Left ventricle myocardium inferior (tissue), 1 donor: ENCODE results near the gene TLR6. TPM values are rescaled to one million over a fixed set of nuclear protein-coding genes. Genes with fewer than 3 reads are reported as not detected.

Experiments
- DNase-seq: peaks from one replicate; pipeline ENCODE4 v3.0.0-alpha.2; 2020
- H3K27ac ChIP-seq: fragments of 200-600 bp; replicated peaks from 2 replicates; pipeline ENCODE4 v1.8.0; 2021
- H3K27me3 ChIP-seq: fragments of 200-600 bp; 2 replicates; pipeline ENCODE4 v1.8.0; 2021; ENCODE audit warnings: low read depth
- H3K36me3 ChIP-seq: fragments of 200-600 bp; 2 replicates; pipeline ENCODE4 v1.8.0; 2021
- H3K4me1 ChIP-seq: fragments of 200-600 bp; 2 replicates; pipeline ENCODE4 v1.8.0; 2021
- H3K4me3 ChIP-seq: fragments of 200-600 bp; 2 replicates; pipeline ENCODE4 v1.8.0; 2021; ENCODE audit warnings: mild to moderate bottlenecking, moderate library complexity
- H3K9me3 ChIP-seq: fragments of 200-600 bp; replicated peaks from 2 replicates; pipeline ENCODE4 v1.8.0; 2021
- CTCF ChIP-seq: fragments of 200-600 bp; IDR thresholded peaks from 2 replicates; pipeline ENCODE4 v1.8.0; 2021; ENCODE audit warnings: antibody characterized with exemption, mild to moderate bottlenecking, borderline replicate concordance
- intact Hi-C: fragments of 100-400 bp; cut with micrococcal nuclease; formaldehyde crosslinking; loops from one replicate; pipeline ENCODE4 v1.11.0; 2022
- total RNA-seq: library from RNA; stranded (reverse); fragmentation: NEBNext Ultra II Directional; extraction: Animal tissue kit (Norgen Biotek cat#: 25700); gene quantifications from one replicate; pipeline ENCODE4 v1.2.1, GENCODE V29; 2021
- donor health status: DM: no; HTN: yes; CAD: no; lungs with severe emphysema.

TLR6 gene
- total RNA-seq, 1 donor from 2014 or later: 0.71 TPM

- Histone ChIP-seq H3K9me3 (no peaks in the 10 kb centered on the region), H3K27ac (no peak overlapping the region), H3K4me1 (peaks cover 33% of the 10 kb centered on the region), H3K4me3 (no peak overlapping the region), H3K36me3 (no peaks in the 10 kb centered on the region), H3K27me3 (peaks cover 7% of the 10 kb centered on the region)
- intact Hi-C loops: no loop called here
- no peak for DNase-seq
- TF ChIP-seq CTCF: no peak
These were observed 8.8 kb upstream of the TLR6 start for GRCh38 chr4:38865445-38865844.

GRCh38 chr4:38861791-38862190, 5.2 kb upstream of the TLR6 start:
- intact Hi-C loops: no loop called here
- Histone ChIP-seq H3K27me3 (peaks cover 7% of the 10 kb centered on the region), H3K4me3 (no peak overlapping the region), H3K36me3 (no peaks in the 10 kb centered on the region), H3K27ac (no peak overlapping the region), H3K4me1 (peaks cover 7% of the 10 kb centered on the region), H3K9me3 (no peaks in the 10 kb centered on the region)
- no peak for DNase-seq
- no peak for TF ChIP-seq CTCF

GRCh38 chr4:38860788-38861424, 4.3 kb upstream of the TLR6 start:
- Histone ChIP-seq H3K27ac (no peak overlapping the region), H3K4me1 (peaks cover 7% of the 10 kb centered on the region), H3K27me3 (peaks cover 7% of the 10 kb centered on the region), H3K36me3 (no peaks in the 10 kb centered on the region), H3K9me3 (no peaks in the 10 kb centered on the region), H3K4me3 (no peak overlapping the region)
- peak; percentile 72 for TF ChIP-seq CTCF
- peak; percentile 19 for DNase-seq
- intact Hi-C loops: no loop called here

- H3K27me3 ChIP-seq: peaks cover 7% of the 10 kb centered on the region
- no peak for TF ChIP-seq CTCF
- peaks cover 7% of the 10 kb centered on the region for H3K4me1 ChIP-seq
- no peak overlapping the region for H3K27ac ChIP-seq
- no peak overlapping the region for H3K4me3 ChIP-seq
- no peak for DNase-seq
- no peaks in the 10 kb centered on the region for H3K9me3 ChIP-seq
- H3K36me3 ChIP-seq: no peaks in the 10 kb centered on the region
- intact Hi-C loops: loop anchor here (10.0 kb wide), 1 partner anchor 105 kb away; no protein-coding TSS in a partner anchor
These were observed 2.9 kb upstream of the TLR6 start for GRCh38 chr4:38859501-38859900.

GRCh38 chr4:38858097-38858420, 1.4 kb upstream of the TLR6 start:
- intact Hi-C loops: loop anchor here (10.0 kb wide), 1 partner anchor 103 kb away; no protein-coding TSS in a partner anchor
- H3K27ac ChIP-seq: peak overlapping the region; percentile 66
- H3K27me3 ChIP-seq: peaks cover 7% of the 10 kb centered on the region
- no peak for TF ChIP-seq CTCF
- no peaks in the 10 kb centered on the region for H3K9me3 ChIP-seq
- DNase-seq: no peak
- H3K4me3 ChIP-seq: no peak overlapping the region
- H3K36me3 ChIP-seq: no peaks in the 10 kb centered on the region
- H3K4me1 ChIP-seq: peaks cover 7% of the 10 kb centered on the region
